GM12878 (cell line): Measurements from ENCODE around the gene IQCF5. TPM values are rescaled to one million over a fixed set of nuclear protein-coding genes. Genes with fewer than 3 reads are reported as not detected.

ENCODE experiments used
- ATAC-seq: fragments of 200-7000 bp; cut with Tn5 transposase; 3 replicates; pipeline ENCODE4 v1.9.1; 2020; ENCODE audit warnings: mild to moderate bottlenecking, moderate library complexity
- BruUV-seq: library from RNA; stranded (reverse); fragments of 400-500 nt; replicated peaks from 2 replicates; lab custom pipeline; 2021; lab: Mats Ljungman, UMichigan
- CTCF ChIA-PET: fragments of 300-600 bp; sonication (Branson Sonifier 250); formaldehyde crosslinking; extraction: SDS; loops from one replicate; lab custom pipeline; 2021; ENCODE audit warnings: inconsistent platforms; lab: Yijun Ruan, JAX
- POLR2A ChIA-PET: fragments of 350-600 bp; formaldehyde crosslinking; extraction: SDS; loops from one replicate; lab custom pipeline; 2021; ENCODE audit warnings: inconsistent platforms; lab: Charles Lee
- RAD21 ChIA-PET: fragments of 300-600 bp; sonication (Branson Sonifier 250); formaldehyde crosslinking; loops from one replicate; lab custom pipeline; 2023; ENCODE audit warnings: antibody characterized with exemption; ENCODE audit not compliant: unreplicated experiment; lab: Charles Lee
- SMC1A ChIA-PET: fragments of 300-600 bp; sonication (Branson Sonifier 250); formaldehyde crosslinking; loops from one replicate; lab custom pipeline; 2023; ENCODE audit not compliant: unreplicated experiment, uncharacterized antibody; lab: Charles Lee
- DNase-seq: peaks from one replicate; pipeline ENCODE4 v3.0.0-alpha.2; 2011; ENCODE audit warnings: low read depth, low spot score
- FAIRE-seq: peaks from 3 replicates; lab custom pipeline; 2011; peaks lifted over from hg19 to GRCh38; lab: Jason Lieb, UNC
- H2AFZ ChIP-seq: 2 replicates; pipeline ENCODE4 v1.6.0; 2011; ENCODE audit warnings: low read depth, low read length, control low read depth; ENCODE audit not compliant: control insufficient read depth
- H3K27ac ChIP-seq: 2 replicates; pipeline ENCODE4 v1.5.1; 2011; ENCODE audit warnings: control low read depth; ENCODE audit not compliant: control insufficient read depth, insufficient read depth
- H3K27me3 ChIP-seq, 2 experiments: replicated peaks in 1 of 2; 2 replicates each; pipeline versions ENCODE4 v1.6.0 to v1.6.1; 2011; ENCODE audit warnings: low read length in 1 of 2; ENCODE audit not compliant: control insufficient read depth in 2 of 2, insufficient read depth in 2 of 2
- H3K36me3 ChIP-seq, 2 experiments: 2 replicates each; pipeline ENCODE4 v1.5.1; 2011; ENCODE audit warnings: low read length in 1 of 2; ENCODE audit not compliant: control insufficient read depth in 2 of 2, insufficient read depth in 2 of 2
- H3K4me1 ChIP-seq: 2 replicates; pipeline ENCODE4 v1.6.1; 2011; ENCODE audit warnings: mild to moderate bottlenecking, low read length, moderate library complexity, mixed read lengths; ENCODE audit not compliant: control insufficient read depth, insufficient read depth
- H3K4me2 ChIP-seq: 2 replicates; pipeline ENCODE4 v1.6.0; 2011; ENCODE audit warnings: control low read depth; ENCODE audit not compliant: control insufficient read depth, insufficient read depth
- H3K4me3 ChIP-seq: fragments of 200-600 bp; sonication (generic); 2 replicates; pipeline ENCODE4 v1.5.1; 2016
- H3K79me2 ChIP-seq: 2 replicates; pipeline ENCODE4 v1.6.0; 2011; ENCODE audit warnings: low read length; ENCODE audit not compliant: control insufficient read depth, insufficient read depth
- H3K9ac ChIP-seq: 2 replicates; pipeline ENCODE4 v1.8.0; 2011; ENCODE audit warnings: low read length, control low read depth, mixed read lengths; ENCODE audit not compliant: control insufficient read depth, insufficient read depth
- H3K9me3 ChIP-seq: replicated peaks from 3 replicates; pipeline ENCODE4 v1.5.1; 2011; ENCODE audit warnings: mild to moderate bottlenecking, low read length; ENCODE audit not compliant: control insufficient read depth, insufficient read depth
- H4K20me1 ChIP-seq: 2 replicates; pipeline ENCODE4 v1.6.0; 2011; ENCODE audit not compliant: control insufficient read depth, insufficient read depth
- CHD4 ChIP-seq: fragments of 200-600 bp; sonication (generic); IDR thresholded peaks from 2 replicates; pipeline ENCODE4 v1.6.1; 2016; ENCODE audit warnings: mild to moderate bottlenecking
- EP300 ChIP-seq, 2 experiments: fragments of 150-350 bp in 1 of 2; IDR thresholded peaks; 2 replicates each; pipeline ENCODE4 v1.6.1; 2011 to 2012; ENCODE audit warnings: low read depth in 2 of 2, low read length in 2 of 2, borderline replicate concordance in 1 of 2, improper control_type of control experiment in 1 of 2, inconsistent platforms in 1 of 2; ENCODE audit not compliant: control insufficient read depth in 1 of 2
- GATAD2B ChIP-seq: fragments of 450-650 bp; conservative IDR thresholded peaks from 2 replicates; pipeline ENCODE4 v1.6.1; 2017; ENCODE audit warnings: low read depth, mild to moderate bottlenecking, moderate library complexity
- JUND ChIP-seq: IDR thresholded peaks from 2 replicates; pipeline ENCODE4 v1.6.1; 2012; ENCODE audit warnings: low read depth, mild to moderate bottlenecking, low read length, improper control_type of control experiment, moderate library complexity
- KAT2A ChIP-seq: conservative IDR thresholded peaks from 2 replicates; pipeline ENCODE4 v1.6.1; 2011; ENCODE audit warnings: low read depth, low read length; ENCODE audit not compliant: control insufficient read depth
- PRDM15 ChIP-seq: fragments of 450-650 bp; formaldehyde crosslinking; IDR thresholded peaks from 2 replicates; pipeline ENCODE4 v1.4.0; 2020; ENCODE audit warnings: mild to moderate bottlenecking, moderate library complexity
- RUNX3 ChIP-seq: IDR thresholded peaks from 2 replicates; pipeline ENCODE4 v1.6.1; 2012; ENCODE audit warnings: low read length, inconsistent platforms
- SMAD5 ChIP-seq: IDR thresholded peaks from 2 replicates; pipeline ENCODE4 v1.6.1; 2016; ENCODE audit warnings: antibody characterized with exemption, low read depth
- ZBED1 ChIP-seq: IDR thresholded peaks from 2 replicates; pipeline ENCODE4 v1.6.1; 2016; ENCODE audit warnings: borderline replicate concordance
- ZNF274 ChIP-seq: IDR thresholded peaks from one replicate; pipeline ENCODE4 v1.8.0; 2011; ENCODE audit not compliant: insufficient read length, insufficient read depth
- ZNF592 ChIP-seq: fragments of 450-650 bp; IDR thresholded peaks from 2 replicates; pipeline ENCODE4 v1.6.1; 2017; ENCODE audit warnings: mild to moderate bottlenecking, moderate library complexity
- WGBS: methylation state at CpG from one replicate; pipeline ENCODE4 v1.1.6; 2016; ENCODE audit warnings: low lambda C conversion rate; ENCODE audit not compliant: insufficient replicate concordance, insufficient coverage; ENCODE audit errors: missing lambda C conversion rate; 5-methylcytosine and 5-hydroxymethylcytosine counted together
- in situ Hi-C: fragments of 300-500 bp; cut with MboI; formaldehyde crosslinking; loops from 9 replicates; pipeline ENCODE4 v1.14.3; 2018; ENCODE audit warnings: mixed read lengths
- intact Hi-C: fragments of 100-400 bp; cut with micrococcal nuclease; formaldehyde crosslinking; loops from one replicate; pipeline ENCODE4 v1.14.2; 2022; ENCODE audit not compliant: unreplicated experiment
- polyA plus RNA-seq, 11 experiments: library from polyadenylated mRNA; depleted of rRNA in 4 of 11; unstranded in 6 of 11; stranded (reverse) in 5 of 11; fragments of >200 nt; fragmentation: Nextera tagmentation in 4 of 11; fragmentation: Illumina TruSeq in 1 of 11; extraction: Ambion mirVana in 4 of 11; extraction: Trizol in 1 of 11; gene quantifications; 1 replicate in 1 of 11; 2 replicates in 10 of 11; pipeline versions ENCODE4 v1.2.1 to v1.2.3, GENCODE V29; 2011 to 2016; ENCODE audit warnings: inconsistent platforms in 2 of 11, missing spikeins in 2 of 11, low read depth in 1 of 11
- total RNA-seq, 4 experiments: library from RNA; depleted of rRNA in 3 of 4; stranded (reverse); fragments of >200 nt in 3 of 4; fragmentation: Illumina TruSeq in 1 of 4; extraction: Trizol in 1 of 4; gene quantifications; 2 replicates each; pipeline versions ENCODE4 v1.2.1 to v1.2.3, GENCODE V29; 2013 to 2021
- TF ChIP-seq, protein P1 (sequence below): IDR thresholded peaks from 2 replicates; pipeline ENCODE4 v1.6.1; 2012; ENCODE audit warnings: mild to moderate bottlenecking, low read depth, low read length

IQCF5 gene
- total and polyA plus RNA-seq, 10 of the 15 experiments (the other 5 are each of a cell fraction or from before 2014, with no cell fraction given), result not detected

DNA sequence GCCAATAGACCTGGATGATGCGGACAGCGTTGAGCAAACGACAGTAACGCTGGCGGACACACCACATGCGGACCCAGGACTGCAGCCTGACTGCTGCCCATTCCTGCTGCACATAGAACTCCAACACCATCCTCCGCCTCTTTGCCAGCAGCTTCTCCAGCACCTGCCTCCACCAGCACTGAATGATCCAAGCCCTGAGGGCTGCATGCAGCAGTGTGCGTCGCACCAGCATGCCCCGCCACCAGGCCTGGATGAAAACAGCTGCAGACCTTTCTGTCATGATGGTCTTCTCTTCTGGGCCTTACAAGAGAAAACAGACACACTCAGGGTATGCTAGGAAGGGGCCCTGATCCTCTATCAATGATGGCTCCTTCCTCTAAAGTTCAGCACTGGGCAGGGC, 1.5 kb downstream of the IQCF5 start:
- ChIA-PET CTCF (no interaction called here), POLR2A (no interaction called here), RAD21 (no interaction called here), SMC1A (no interaction called here)
- Histone ChIP-seq H3K9me3 (no peaks in the 10 kb centered on the region), H3K79me2 (no peaks in the 10 kb centered on the region), H3K27ac (no peak overlapping the region), H4K20me1 (no peaks in the 10 kb centered on the region), H3K4me1 (no peaks in the 10 kb centered on the region), H3K36me3 (no peaks in the 10 kb centered on the region), H3K4me3 (no peak overlapping the region), H2AFZ (no peak overlapping the region), H3K4me2 (no peak overlapping the region), H3K9ac (no peak overlapping the region), H3K27me3 (peaks cover 0 to 1% of the 10 kb centered on the region in 2 experiments; a peak in 1 of 4 replicates)
- in situ Hi-C loops (no loop called here), intact Hi-C loops (no loop called here)
- TF ChIP-seq SMAD5 (no peak), CHD4 (no peak), ZNF274 (no peak), ZNF592 (no peak), JUND (no peak), KAT2A (no peak), PRDM15 (no peak), ZBED1 (no peak), GATAD2B (no peak), EP300 (IDR thresholded peaks at IDR 0.05; ENCODE audit: borderline replicate concordance in 1 of 2, control insufficient read depth in 1 of 2, low read depth in 2 of 2, low read length in 2 of 2) (no peak), RUNX3 (no peak)
- TF ChIP-seq, protein P1, sequence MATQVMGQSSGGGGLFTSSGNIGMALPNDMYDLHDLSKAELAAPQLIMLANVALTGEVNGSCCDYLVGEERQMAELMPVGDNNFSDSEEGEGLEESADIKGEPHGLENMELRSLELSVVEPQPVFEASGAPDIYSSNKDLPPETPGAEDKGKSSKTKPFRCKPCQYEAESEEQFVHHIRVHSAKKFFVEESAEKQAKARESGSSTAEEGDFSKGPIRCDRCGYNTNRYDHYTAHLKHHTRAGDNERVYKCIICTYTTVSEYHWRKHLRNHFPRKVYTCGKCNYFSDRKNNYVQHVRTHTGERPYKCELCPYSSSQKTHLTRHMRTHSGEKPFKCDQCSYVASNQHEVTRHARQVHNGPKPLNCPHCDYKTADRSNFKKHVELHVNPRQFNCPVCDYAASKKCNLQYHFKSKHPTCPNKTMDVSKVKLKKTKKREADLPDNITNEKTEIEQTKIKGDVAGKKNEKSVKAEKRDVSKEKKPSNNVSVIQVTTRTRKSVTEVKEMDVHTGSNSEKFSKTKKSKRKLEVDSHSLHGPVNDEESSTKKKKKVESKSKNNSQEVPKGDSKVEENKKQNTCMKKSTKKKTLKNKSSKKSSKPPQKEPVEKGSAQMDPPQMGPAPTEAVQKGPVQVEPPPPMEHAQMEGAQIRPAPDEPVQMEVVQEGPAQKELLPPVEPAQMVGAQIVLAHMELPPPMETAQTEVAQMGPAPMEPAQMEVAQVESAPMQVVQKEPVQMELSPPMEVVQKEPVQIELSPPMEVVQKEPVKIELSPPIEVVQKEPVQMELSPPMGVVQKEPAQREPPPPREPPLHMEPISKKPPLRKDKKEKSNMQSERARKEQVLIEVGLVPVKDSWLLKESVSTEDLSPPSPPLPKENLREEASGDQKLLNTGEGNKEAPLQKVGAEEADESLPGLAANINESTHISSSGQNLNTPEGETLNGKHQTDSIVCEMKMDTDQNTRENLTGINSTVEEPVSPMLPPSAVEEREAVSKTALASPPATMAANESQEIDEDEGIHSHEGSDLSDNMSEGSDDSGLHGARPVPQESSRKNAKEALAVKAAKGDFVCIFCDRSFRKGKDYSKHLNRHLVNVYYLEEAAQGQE, result no peak
- DNase-seq (no peak), FAIRE-seq (no peak), ATAC-seq (no peak)
- BruUV-seq, result no TSS peak
- 76% methylated on average over 10 of the region's 10 CpGs for WGBS
